ENCODE results near the gene BRD1.
"Not testable (repeated sequence)": the region's sequence is repeated elsewhere in the genome, so short reads cannot be mapped to it uniquely, and the experiment has no call there.

The BRD1 gene

GRCh38 chr22:49824936-49825335, 2.7 kb downstream of the BRD1 start:
- Histone ChIP-seq H3K4me1 (ENCODE audit: control insufficient read depth, insufficient read depth, low read length) (peaks cover 10% of the 10 kb centered on the region), H3K27me3 (ENCODE audit: control insufficient read depth, insufficient read depth, low read length, poor library complexity, severe bottlenecking) (no peaks in the 10 kb centered on the region), H3K27ac (ENCODE audit: insufficient read depth, low read depth, low read length, poor library complexity, severe bottlenecking) (no peak overlapping the region), H3K4me3 (ENCODE audit: insufficient read depth, low read depth, low read length) (no peak overlapping the region), H3K36me3 (ENCODE audit: control insufficient read depth, insufficient read depth, low read length) (peaks cover 36% of the 10 kb centered on the region), H3K9me3 (ENCODE audit: control insufficient read depth, low read length) (no peaks in the 10 kb centered on the region)
- 92 to 93% methylated on average over 12 of the region's 12 CpGs for WGBS, 2 experiments

- Histone ChIP-seq H3K36me3 (ENCODE audit: control insufficient read depth, insufficient read depth, low read length) (peaks cover 40% of the 10 kb centered on the region), H3K27ac (ENCODE audit: insufficient read depth, low read depth, low read length, poor library complexity, severe bottlenecking) (no peak overlapping the region), H3K9me3 (ENCODE audit: control insufficient read depth, low read length) (no peaks in the 10 kb centered on the region), H3K27me3 (ENCODE audit: control insufficient read depth, insufficient read depth, low read length, poor library complexity, severe bottlenecking) (no peaks in the 10 kb centered on the region), H3K4me1 (ENCODE audit: control insufficient read depth, insufficient read depth, low read length) (peaks cover 10% of the 10 kb centered on the region), H3K4me3 (ENCODE audit: insufficient read depth, low read depth, low read length) (no peak overlapping the region)
- WGBS, 2 experiments = 91 to 95% methylated on average over 16 of the region's 16 CpGs
These were observed 3.3 kb downstream of the BRD1 start for GRCh38 chr22:49824185-49824925.

- WGBS, 2 experiments = 96 to 97% methylated on average over 53 of the region's 53 CpGs
- H3K36me3 ChIP-seq (ENCODE audit: control insufficient read depth, insufficient read depth, low read length) = peaks cover 40% of the 10 kb centered on the region
- no peak overlapping the region for H3K4me3 ChIP-seq (ENCODE audit: insufficient read depth, low read depth, low read length)
- peaks cover 10% of the 10 kb centered on the region for H3K4me1 ChIP-seq (ENCODE audit: control insufficient read depth, insufficient read depth, low read length)
- no peaks in the 10 kb centered on the region for H3K9me3 ChIP-seq (ENCODE audit: control insufficient read depth, low read length)
- no peaks in the 10 kb centered on the region for H3K27me3 ChIP-seq (ENCODE audit: control insufficient read depth, insufficient read depth, low read length, poor library complexity, severe bottlenecking)
- H3K27ac ChIP-seq (ENCODE audit: insufficient read depth, low read depth, low read length, poor library complexity, severe bottlenecking) = no peak overlapping the region
These were observed 4.2 kb downstream of the BRD1 start for GRCh38 chr22:49823289-49824045.

- not testable (repeated sequence) for H3K27me3 ChIP-seq (ENCODE audit: control insufficient read depth, insufficient read depth, low read length, poor library complexity, severe bottlenecking); H3K4me3 ChIP-seq (ENCODE audit: insufficient read depth, low read depth, low read length); H3K27ac ChIP-seq (ENCODE audit: insufficient read depth, low read depth, low read length, poor library complexity, severe bottlenecking); H3K9me3 ChIP-seq (ENCODE audit: control insufficient read depth, low read length); H3K4me1 ChIP-seq (ENCODE audit: control insufficient read depth, insufficient read depth, low read length)
- 94 to 95% methylated on average over 11 of the region's 11 CpGs for WGBS, 2 experiments
- H3K36me3 ChIP-seq (ENCODE audit: control insufficient read depth, insufficient read depth, low read length) = peaks cover 52% of the 10 kb centered on the region
These were observed 5.9 kb downstream of the BRD1 start for GRCh38 chr22:49821741-49822140.

GRCh38 chr22:49820984-49821383, 6.7 kb downstream of the BRD1 start:
- H3K9me3 ChIP-seq (ENCODE audit: control insufficient read depth, low read length) = no peaks in the 10 kb centered on the region
- H3K27me3 ChIP-seq (ENCODE audit: control insufficient read depth, insufficient read depth, low read length, poor library complexity, severe bottlenecking) = no peaks in the 10 kb centered on the region
- no peak overlapping the region for H3K27ac ChIP-seq (ENCODE audit: insufficient read depth, low read depth, low read length, poor library complexity, severe bottlenecking)
- H3K36me3 ChIP-seq (ENCODE audit: control insufficient read depth, insufficient read depth, low read length) = peaks cover 58% of the 10 kb centered on the region
- WGBS, 2 experiments = 94 to 96% methylated on average over 7 of the region's 7 CpGs
- peaks cover 9% of the 10 kb centered on the region for H3K4me1 ChIP-seq (ENCODE audit: control insufficient read depth, insufficient read depth, low read length)
- no peak overlapping the region for H3K4me3 ChIP-seq (ENCODE audit: insufficient read depth, low read depth, low read length)

- Histone ChIP-seq H3K27ac (ENCODE audit: insufficient read depth, low read depth, low read length, poor library complexity, severe bottlenecking) (no peak overlapping the region), H3K4me1 (ENCODE audit: control insufficient read depth, insufficient read depth, low read length) (no peaks in the 10 kb centered on the region), H3K9me3 (ENCODE audit: control insufficient read depth, low read length) (no peaks in the 10 kb centered on the region), H3K4me3 (ENCODE audit: insufficient read depth, low read depth, low read length) (no peak overlapping the region), H3K36me3 (ENCODE audit: control insufficient read depth, insufficient read depth, low read length) (peaks cover 41% of the 10 kb centered on the region), H3K27me3 (ENCODE audit: control insufficient read depth, insufficient read depth, low read length, poor library complexity, severe bottlenecking) (no peaks in the 10 kb centered on the region)
- 81 to 83% methylated on average over 3 of the region's 3 CpGs for WGBS, 2 experiments
These were observed 10.3 kb downstream of the BRD1 start for GRCh38 chr22:49817359-49817758.

GRCh38 chr22:49815641-49816091, 12.0 kb downstream of the BRD1 start:
- Histone ChIP-seq H3K27ac (ENCODE audit: insufficient read depth, low read depth, low read length, poor library complexity, severe bottlenecking) (no peak overlapping the region), H3K4me1 (ENCODE audit: control insufficient read depth, insufficient read depth, low read length) (no peaks in the 10 kb centered on the region), H3K9me3 (ENCODE audit: control insufficient read depth, low read length) (no peaks in the 10 kb centered on the region), H3K36me3 (ENCODE audit: control insufficient read depth, insufficient read depth, low read length) (peaks cover 29% of the 10 kb centered on the region), H3K27me3 (ENCODE audit: control insufficient read depth, insufficient read depth, low read length, poor library complexity, severe bottlenecking) (no peaks in the 10 kb centered on the region), H3K4me3 (ENCODE audit: insufficient read depth, low read depth, low read length) (no peak overlapping the region)
- 92 to 94% methylated on average over 15 of the region's 15 CpGs for WGBS, 2 experiments

GRCh38 chr22:49814856-49815255, 12.8 kb downstream of the BRD1 start:
- Histone ChIP-seq H3K4me1 (ENCODE audit: control insufficient read depth, insufficient read depth, low read length) (no peaks in the 10 kb centered on the region), H3K9me3 (ENCODE audit: control insufficient read depth, low read length) (no peaks in the 10 kb centered on the region), H3K4me3 (ENCODE audit: insufficient read depth, low read depth, low read length) (no peak overlapping the region), H3K27ac (ENCODE audit: insufficient read depth, low read depth, low read length, poor library complexity, severe bottlenecking) (no peak overlapping the region), H3K27me3 (ENCODE audit: control insufficient read depth, insufficient read depth, low read length, poor library complexity, severe bottlenecking) (no peaks in the 10 kb centered on the region), H3K36me3 (ENCODE audit: control insufficient read depth, insufficient read depth, low read length) (peaks cover 22% of the 10 kb centered on the region)
- 89 to 93% methylated on average over 8 of the region's 8 CpGs for WGBS, 2 experiments

- H3K9me3 ChIP-seq (ENCODE audit: control insufficient read depth, low read length) = no peaks in the 10 kb centered on the region
- H3K27ac ChIP-seq (ENCODE audit: insufficient read depth, low read depth, low read length, poor library complexity, severe bottlenecking) = no peak overlapping the region
- WGBS, 2 experiments = 96% methylated on average over 14 of the region's 14 CpGs
- peaks cover 20% of the 10 kb centered on the region for H3K36me3 ChIP-seq (ENCODE audit: control insufficient read depth, insufficient read depth, low read length)
- no peaks in the 10 kb centered on the region for H3K27me3 ChIP-seq (ENCODE audit: control insufficient read depth, insufficient read depth, low read length, poor library complexity, severe bottlenecking)
- H3K4me3 ChIP-seq (ENCODE audit: insufficient read depth, low read depth, low read length) = no peak overlapping the region
- H3K4me1 ChIP-seq (ENCODE audit: control insufficient read depth, insufficient read depth, low read length) = no peaks in the 10 kb centered on the region
These were observed 13.4 kb downstream of the BRD1 start for GRCh38 chr22:49814164-49814686.

- Histone ChIP-seq H3K36me3 (ENCODE audit: control insufficient read depth, insufficient read depth, low read length) (peaks cover 14% of the 10 kb centered on the region), H3K9me3 (ENCODE audit: control insufficient read depth, low read length) (no peaks in the 10 kb centered on the region), H3K4me1 (ENCODE audit: control insufficient read depth, insufficient read depth, low read length) (no peaks in the 10 kb centered on the region), H3K27me3 (ENCODE audit: control insufficient read depth, insufficient read depth, low read length, poor library complexity, severe bottlenecking) (no peaks in the 10 kb centered on the region), H3K27ac (ENCODE audit: insufficient read depth, low read depth, low read length, poor library complexity, severe bottlenecking) (no peak overlapping the region), H3K4me3 (ENCODE audit: insufficient read depth, low read depth, low read length) (no peak overlapping the region)
- 95 to 96% methylated on average over 11 of the region's 11 CpGs for WGBS, 2 experiments
These were observed 14.8 kb downstream of the BRD1 start for GRCh38 chr22:49812838-49813237.
